ENCODE results near the gene NPNT.

- TF ChIP-seq EP300 (IDR thresholded peaks at IDR 0.05), result no peak
- TF ChIP-seq CTCF (IDR thresholded peaks at IDR 0.05), result no peak
Measured at GRCh38 chr4:105875233-105875632, 20.0 kb upstream of the NPNT start.
